DOHH2 (cell line): Measurements from ENCODE around the gene DXO.

ENCODE experiments used
- H3F3A ChIP-seq: fragments of 200-600 bp; sonication (generic), shearing (Covaris generic); 2 replicates; pipeline ENCODE4 v1.6.0; 2016; ENCODE audit warnings: antibody characterized with exemption, mild to moderate bottlenecking; ENCODE audit not compliant: control insufficient read depth, insufficient read depth
- H3K27ac ChIP-seq: fragments of 200-600 bp; sonication (generic); 2 replicates; pipeline ENCODE4 v1.5.1; 2014; ENCODE audit warnings: low read depth, mild to moderate bottlenecking, low read length, moderate library complexity
- H3K27me3 ChIP-seq: fragments of 200-600 bp; sonication (generic); 2 replicates; pipeline ENCODE4 v1.6.1; 2014; ENCODE audit warnings: mild to moderate bottlenecking, low read length, mixed read lengths; ENCODE audit not compliant: control insufficient read depth
- H3K36me3 ChIP-seq: fragments of 200-600 bp; sonication (generic); 2 replicates; pipeline ENCODE4 v1.6.1; 2014; ENCODE audit warnings: mild to moderate bottlenecking, low read length, moderate library complexity, mixed read lengths; ENCODE audit not compliant: control insufficient read depth
- H3K4me1 ChIP-seq: fragments of 200-600 bp; sonication (generic); 2 replicates; pipeline ENCODE4 v1.6.1; 2014; ENCODE audit warnings: mild to moderate bottlenecking, low read length, mixed read lengths; ENCODE audit not compliant: control insufficient read depth
- H3K4me2 ChIP-seq: fragments of 200-600 bp; sonication (generic); 2 replicates; pipeline ENCODE4 v1.6.0; 2014; ENCODE audit warnings: mild to moderate bottlenecking, low read length, moderate library complexity
- H3K4me3 ChIP-seq: fragments of 200-600 bp; sonication (generic); 2 replicates; pipeline ENCODE4 v1.5.1; 2014; ENCODE audit warnings: mild to moderate bottlenecking, low read length, mixed read lengths
- H3K79me2 ChIP-seq: fragments of 200-600 bp; sonication (generic); 2 replicates; pipeline ENCODE4 v1.6.1; 2014; ENCODE audit warnings: mild to moderate bottlenecking, low read length, mixed read lengths; ENCODE audit not compliant: control insufficient read depth
- H3K9me2 ChIP-seq: fragments of 200-600 bp; sonication (generic); replicated peaks from 2 replicates; pipeline ENCODE4 v1.6.1; 2014; ENCODE audit warnings: mild to moderate bottlenecking, low read length, mixed read lengths; ENCODE audit not compliant: control insufficient read depth
- H3K9me3 ChIP-seq: fragments of 200-600 bp; sonication (generic); 2 replicates; pipeline ENCODE4 v1.6.1; 2014; ENCODE audit warnings: antibody characterized with exemption, low read length, mixed read lengths; ENCODE audit not compliant: control insufficient read depth, insufficient read depth
- H4K20me1 ChIP-seq: fragments of 200-600 bp; sonication (generic); 2 replicates; pipeline ENCODE4 v1.6.0; 2014; ENCODE audit warnings: low read depth, mild to moderate bottlenecking, antibody characterized with exemption, low read length, moderate library complexity; ENCODE audit not compliant: control insufficient read depth, insufficient read depth
- CTCF ChIP-seq: fragments of 200-600 bp; sonication (generic); IDR thresholded peaks from one replicate; pipeline ENCODE4 v1.5.1; 2014; ENCODE audit warnings: antibody characterized with exemption, mild to moderate bottlenecking, low read depth, low read length; ENCODE audit not compliant: poor library complexity, severe bottlenecking
- EZH2phosphoT487 ChIP-seq: fragments of 200-600 bp; sonication (generic); IDR thresholded peaks from 2 replicates; pipeline ENCODE4 v1.6.1; 2017; ENCODE audit warnings: borderline replicate concordance, mild to moderate bottlenecking, antibody characterized with exemption, low read length, moderate library complexity, mixed read lengths

The DXO gene

DNA sequence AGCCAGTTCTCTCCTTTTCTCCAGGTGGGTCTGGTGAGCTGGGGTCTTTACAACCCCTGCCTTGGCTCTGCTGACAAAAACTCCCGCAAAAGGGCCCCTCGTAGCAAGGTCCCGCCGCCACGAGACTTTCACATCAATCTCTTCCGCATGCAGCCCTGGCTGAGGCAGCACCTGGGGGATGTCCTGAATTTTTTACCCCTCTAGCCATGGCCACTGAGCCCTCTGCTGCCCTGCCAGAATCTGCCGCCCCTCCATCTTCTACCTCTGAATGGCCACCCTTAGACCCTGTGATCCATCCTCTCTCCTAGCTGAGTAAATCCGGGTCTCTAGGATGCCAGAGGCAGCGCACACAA is 26.8 kb downstream of the DXO start:
- peaks cover 3% of the 10 kb centered on the region; the same call in 1 of the 2 replicates for H3K27me3 ChIP-seq
- no peaks in the 10 kb centered on the region for H3K9me3 ChIP-seq
- no peaks in the 10 kb centered on the region for H3K9me2 ChIP-seq
- H3K36me3 ChIP-seq, result no peaks in the 10 kb centered on the region
- H3K4me3 ChIP-seq, result no peak overlapping the region
- no peaks in the 10 kb centered on the region for H3K79me2 ChIP-seq
- H4K20me1 ChIP-seq, result no peaks in the 10 kb centered on the region
- TF ChIP-seq CTCF, result no peak
- no peak for TF ChIP-seq EZH2phosphoT487
- H3K4me1 ChIP-seq, result no peaks in the 10 kb centered on the region
- no peak overlapping the region for H3K27ac ChIP-seq
- no peaks in the 10 kb centered on the region for H3F3A ChIP-seq
- no peak overlapping the region for H3K4me2 ChIP-seq

GRCh38 chr6:31943742-31944141 is 28.2 kb downstream of the DXO start:
- Histone ChIP-seq H3K9me2 (no peaks in the 10 kb centered on the region), H3K27me3 (peaks cover 3% of the 10 kb centered on the region; the same call in 1 of the 2 replicates), H3K27ac (no peak overlapping the region), H4K20me1 (no peaks in the 10 kb centered on the region), H3K4me3 (no peak overlapping the region), H3K79me2 (no peaks in the 10 kb centered on the region), H3K36me3 (no peaks in the 10 kb centered on the region), H3K4me1 (no peaks in the 10 kb centered on the region), H3F3A (no peaks in the 10 kb centered on the region), H3K9me3 (no peaks in the 10 kb centered on the region), H3K4me2 (no peak overlapping the region)
- no peak for TF ChIP-seq CTCF
- TF ChIP-seq EZH2phosphoT487, result no peak

- no peaks in the 10 kb centered on the region for H3K36me3 ChIP-seq
- TF ChIP-seq EZH2phosphoT487, result no peak
- TF ChIP-seq CTCF, result no peak
- no peaks in the 10 kb centered on the region for H3K4me1 ChIP-seq
- no peak overlapping the region for H3K4me3 ChIP-seq
- no peaks in the 10 kb centered on the region for H3K9me3 ChIP-seq
- peaks cover 3% of the 10 kb centered on the region; the same call in 1 of the 2 replicates for H3K27me3 ChIP-seq
- H3K9me2 ChIP-seq, result no peaks in the 10 kb centered on the region
- no peaks in the 10 kb centered on the region for H3K79me2 ChIP-seq
- no peak overlapping the region for H3K4me2 ChIP-seq
- no peaks in the 10 kb centered on the region for H3F3A ChIP-seq
- H3K27ac ChIP-seq, result no peak overlapping the region
- H4K20me1 ChIP-seq, result no peaks in the 10 kb centered on the region
Measured at GRCh38 chr6:31940256-31940664, 31.7 kb downstream of the DXO start.

DNA sequence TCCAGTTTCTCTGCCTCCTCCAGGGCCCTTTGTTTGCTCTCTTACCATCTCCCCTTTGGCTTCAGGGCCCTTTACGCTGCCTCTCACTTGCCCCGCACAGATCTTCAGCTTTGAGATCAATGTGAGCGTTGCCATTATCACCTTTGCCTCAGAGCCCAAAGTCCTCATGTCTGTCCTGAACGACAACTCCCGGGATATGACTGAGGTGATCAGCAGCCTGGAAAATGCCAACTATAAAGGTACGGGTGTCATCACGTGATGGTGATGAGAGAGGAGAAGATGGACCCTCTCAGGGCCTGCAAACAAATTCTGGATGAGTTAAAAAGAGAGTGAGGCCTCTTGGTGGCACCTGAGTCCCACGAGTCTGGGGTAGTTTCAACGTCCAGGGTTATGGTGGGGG is 36.1 kb downstream of the DXO start:
- no peak for TF ChIP-seq EZH2phosphoT487
- no peak for TF ChIP-seq CTCF

More for the DNA sequence above, 36.1 kb downstream of the DXO start:
- no peak overlapping the region for H3K4me2 ChIP-seq
- no peak overlapping the region for H3K4me3 ChIP-seq
- H3K27me3 ChIP-seq, result no peaks in the 10 kb centered on the region
- no peaks in the 10 kb centered on the region for H3K79me2 ChIP-seq
- no peaks in the 10 kb centered on the region for H3K9me3 ChIP-seq
- no peaks in the 10 kb centered on the region for H3K4me1 ChIP-seq
- H3K9me2 ChIP-seq, result no peaks in the 10 kb centered on the region
- no peaks in the 10 kb centered on the region for H3F3A ChIP-seq
- H4K20me1 ChIP-seq, result no peaks in the 10 kb centered on the region
- no peak overlapping the region for H3K27ac ChIP-seq
- H3K36me3 ChIP-seq, result no peaks in the 10 kb centered on the region
